K562 (cell line): ENCODE results near the gene ELOVL2. TPM values are rescaled to one million over a fixed set of nuclear protein-coding genes. Genes with fewer than 3 reads are reported as not detected.

Experiments used
- ATAC-seq: fragments of 200-7000 bp; cut with Tn5 transposase; 3 replicates; pipeline ENCODE4 v1.9.1; 2020; ENCODE audit warnings: moderate library complexity
- BruUV-seq: library from RNA; stranded (reverse); fragments of 400-500 nt; replicated peaks from 2 replicates; lab custom pipeline; 2021; lab: Mats Ljungman, UMichigan
- CTCF ChIA-PET: fragments of 300-600 bp; formaldehyde crosslinking; extraction: SDS; loops from one replicate; lab custom pipeline; 2021; ENCODE audit warnings: low intra/inter-chr PET ratio; lab: Yijun Ruan, JAX
- POLR2A ChIA-PET: fragments of 300-600, 350-650 bp; sonication (Branson Sonifier 250); formaldehyde crosslinking; extraction: SDS; loops from one replicate; lab custom pipeline; 2021; ENCODE audit warnings: antibody characterized with exemption, inconsistent platforms; lab: Yijun Ruan, JAX
- DNase-seq, 4 experiments: peaks; one replicate each; pipeline versions ENCODE4 v3.0.0 to v3.0.0-alpha.2; 2011 to 2018; ENCODE audit warnings: low spot score in 3 of 4, mixed read lengths in 3 of 4; ENCODE audit errors: extremely low read depth in 1 of 4
- FAIRE-seq: peaks from 2 replicates; lab custom pipeline; 2011; peaks lifted over from hg19 to GRCh38; lab: Jason Lieb, UNC
- H2AFZ ChIP-seq: 2 replicates; pipeline ENCODE4 v1.6.0; 2011; ENCODE audit warnings: low read depth, low read length, control low read depth, inconsistent platforms
- H3K27ac ChIP-seq: fragments of 200-600 bp; 3 replicates; pipeline ENCODE4 v1.8.0; 2011; ENCODE audit warnings: low read depth, mild to moderate bottlenecking, control low read depth, inconsistent platforms, low read length, moderate library complexity, mixed read lengths; ENCODE audit errors: extremely low read depth
- H3K27me3 ChIP-seq, 2 experiments: fragments of 300-600 bp in 1 of 2; 2 replicates in 1 of 2; 3 replicates in 1 of 2; pipeline versions ENCODE4 v1.6.0 to v1.8.0; 2011; ENCODE audit warnings: inconsistent platforms in 2 of 2, low read length in 2 of 2, mild to moderate bottlenecking in 1 of 2, mixed read lengths in 1 of 2, moderate library complexity in 1 of 2; ENCODE audit not compliant: control insufficient read depth in 2 of 2, insufficient read depth in 2 of 2
- H3K36me3 ChIP-seq: fragments of 300-600 bp; 3 replicates; pipeline ENCODE4 v1.8.0; 2011; ENCODE audit warnings: mild to moderate bottlenecking, low read length, inconsistent platforms; ENCODE audit not compliant: control insufficient read depth, insufficient read depth
- H3K4me1 ChIP-seq, 2 experiments: fragments of 200-600 bp in 1 of 2; replicated peaks in 1 of 2; 2 replicates in 1 of 2; 3 replicates in 1 of 2; pipeline versions ENCODE4 v1.5.1 to v1.8.0; 2011; ENCODE audit warnings: inconsistent platforms in 2 of 2, low read length in 2 of 2, mild to moderate bottlenecking in 1 of 2, mixed read lengths in 1 of 2, moderate library complexity in 1 of 2; ENCODE audit not compliant: control insufficient read depth in 2 of 2, insufficient read depth in 2 of 2
- H3K4me2 ChIP-seq: 2 replicates; pipeline ENCODE4 v1.6.1; 2011; ENCODE audit warnings: low read length, control low read depth, inconsistent platforms, mixed read lengths; ENCODE audit not compliant: insufficient read depth
- H3K4me3 ChIP-seq: fragments of 200-600 bp; sonication (generic), shearing (Covaris generic); 2 replicates; pipeline ENCODE4 v1.5.1; 2016; ENCODE audit warnings: control low read depth, inconsistent platforms
- H3K79me2 ChIP-seq: fragments of 200-600 bp; 3 replicates; pipeline ENCODE4 v1.8.0; 2011; ENCODE audit warnings: low read length, inconsistent platforms; ENCODE audit not compliant: control insufficient read depth, insufficient read depth
- H3K9ac ChIP-seq, 2 experiments: 2 replicates each; pipeline versions ENCODE4 v1.6.0 to v1.6.1; 2011; ENCODE audit warnings: low read depth in 2 of 2, low read length in 2 of 2, control low read depth in 1 of 2, inconsistent platforms in 1 of 2, mild to moderate bottlenecking in 1 of 2, mixed read lengths in 1 of 2; ENCODE audit not compliant: insufficient read depth in 1 of 2
- H3K9me1 ChIP-seq: one replicate; pipeline ENCODE4 v1.6.0; 2011; ENCODE audit warnings: inconsistent platforms, mild to moderate bottlenecking, low read length, moderate library complexity; ENCODE audit not compliant: control insufficient read depth, insufficient read depth
- H3K9me3 ChIP-seq: replicated peaks from 2 replicates; pipeline ENCODE4 v1.5.1; 2011; ENCODE audit warnings: low read depth, low read length, inconsistent platforms; ENCODE audit not compliant: control insufficient read depth, insufficient read depth
- H4K20me1 ChIP-seq: replicated peaks from 2 replicates; pipeline ENCODE4 v1.6.1; 2011; ENCODE audit warnings: low read length, inconsistent platforms, mixed read lengths; ENCODE audit not compliant: control insufficient read depth, insufficient read depth
- ATF3 ChIP-seq, 2 experiments: fragments of 450-650 bp in 1 of 2; sonication (generic) in 1 of 2; formaldehyde crosslinking in 1 of 2; IDR thresholded peaks in 1 of 2; conservative IDR thresholded peaks in 1 of 2; 2 replicates each; pipeline versions ENCODE4 v1.6.1 to v1.8.1; 2016 to 2023; ENCODE audit warnings: mild to moderate bottlenecking in 2 of 2, moderate library complexity in 2 of 2, inconsistent platforms in 1 of 2, missing genetic modification reagents in 1 of 2
- ATF4 ChIP-seq: fragments of 450-650 bp; formaldehyde crosslinking; IDR thresholded peaks from 2 replicates; pipeline ENCODE4 v1.4.0; 2022; ENCODE audit warnings: mild to moderate bottlenecking, moderate library complexity
- CEBPB ChIP-seq: fragments of 450-650 bp; IDR thresholded peaks from 2 replicates; pipeline ENCODE4 v1.6.1; 2016; ENCODE audit warnings: missing genetic modification characterization, missing compliant biosample characterization
- CEBPG ChIP-seq, 3 experiments: fragments of 200-800 bp in 1 of 3; sonication (Bioruptor generic) in 1 of 3; sonication (generic) in 1 of 3; formaldehyde crosslinking in 1 of 3; IDR thresholded peaks in 2 of 3; conservative IDR thresholded peaks in 1 of 3; 2 replicates each; pipeline versions ENCODE4 v1.6.1 to v1.8.0; 2016 to 2022; ENCODE audit warnings: missing compliant biosample characterization in 2 of 3, missing genetic modification characterization in 2 of 3, mild to moderate bottlenecking in 1 of 3, missing genetic modification reagents in 1 of 3
- EP400 ChIP-seq: fragments of 450-650 bp; IDR thresholded peaks from 2 replicates; pipeline ENCODE4 v1.6.1; 2017; ENCODE audit warnings: antibody characterized with exemption, mild to moderate bottlenecking, moderate library complexity
- FOXM1 ChIP-seq, 2 experiments: fragments of 450-650 bp in 1 of 2; sonication (generic) in 1 of 2; formaldehyde crosslinking in 1 of 2; IDR thresholded peaks; 2 replicates each; pipeline versions ENCODE4 v1.6.1 to v1.9.0; 2017 to 2022; ENCODE audit warnings: low read depth in 2 of 2, mild to moderate bottlenecking in 2 of 2, missing genetic modification reagents in 1 of 2, moderate library complexity in 1 of 2
- MCM2 ChIP-seq: fragments of 450-650 bp; IDR thresholded peaks from 2 replicates; pipeline ENCODE4 v1.6.1; 2017; ENCODE audit warnings: low read depth, mild to moderate bottlenecking
- MECOM ChIP-seq: fragments of 250-450 bp; sonication (Bioruptor Pico); IDR thresholded peaks from 2 replicates; pipeline ENCODE4 v1.8.0; 2022; ENCODE audit warnings: inconsistent platforms
- MIER1 ChIP-seq: fragments of 450-650 bp; IDR thresholded peaks from 2 replicates; pipeline ENCODE4 v1.6.1; 2016; ENCODE audit warnings: antibody characterized with exemption, mild to moderate bottlenecking, low read depth
- TCF7L2 ChIP-seq: fragments of 150-350 bp; IDR thresholded peaks from 2 replicates; pipeline ENCODE4 v1.6.1; 2016; ENCODE audit warnings: low read depth, mild to moderate bottlenecking, low read length, moderate library complexity
- ZNF175 ChIP-seq: fragments of 200-800 bp; sonication (Bioruptor generic); IDR thresholded peaks from 2 replicates; pipeline ENCODE4 v1.6.1; 2016; ENCODE audit warnings: low read depth, mild to moderate bottlenecking, missing genetic modification characterization, missing compliant biosample characterization
- ZNF76 ChIP-seq: fragments of 250-450 bp; sonication (Bioruptor Pico); IDR thresholded peaks from 2 replicates; pipeline ENCODE4 v1.4.0; 2020; ENCODE audit warnings: mild to moderate bottlenecking, moderate library complexity, borderline replicate concordance
- ZSCAN32 ChIP-seq: fragments of 450-650 bp; formaldehyde crosslinking; IDR thresholded peaks from 2 replicates; pipeline ENCODE4 v1.4.0; 2020; ENCODE audit warnings: mild to moderate bottlenecking, moderate library complexity
- WGBS: fragments of 100-300 bp; shearing (Covaris generic); methylation state at CpG from one replicate; pipeline ENCODE4 v1.1.6; 2016; ENCODE audit warnings: low coverage, mixed read lengths; ENCODE audit not compliant: insufficient coverage; ENCODE audit errors: missing lambda C conversion rate; 5-methylcytosine and 5-hydroxymethylcytosine counted together
- in situ Hi-C: fragments of 300-500 bp; cut with MboI; formaldehyde crosslinking; loops from 4 replicates; pipeline ENCODE4 v1.15.0; 2018; ENCODE audit warnings: inconsistent platforms, mixed read lengths
- intact Hi-C: fragments of 100-400 bp; cut with micrococcal nuclease; formaldehyde crosslinking; loops from 2 replicates; pipeline ENCODE4 v1.14.2; 2022
- polyA plus RNA-seq, 8 experiments: library from polyadenylated mRNA; depleted of rRNA in 4 of 8; stranded (reverse) in 5 of 8; unstranded in 3 of 8; fragments of >200 nt; fragmentation: Nextera tagmentation in 2 of 8; fragmentation: Illumina TruSeq in 1 of 8; extraction: Ambion mirVana in 2 of 8; extraction: Trizol in 1 of 8; gene quantifications; 2 replicates each; pipeline versions ENCODE4 v1.2.1 to v1.2.3, GENCODE V29; 2011 to 2014; ENCODE audit warnings: inconsistent platforms in 1 of 8, missing spikeins in 1 of 8
- total RNA-seq, 7 experiments: library from RNA; depleted of rRNA in 6 of 7; stranded (reverse); fragments of >200 nt in 6 of 7; fragmentation: Illumina TruSeq in 2 of 7; extraction: Trizol in 2 of 7; gene quantifications; 2 replicates each; pipeline versions ENCODE4 v1.2.1 to v1.2.3, GENCODE V29; 2011 to 2021; ENCODE audit warnings: low replicate concordance in 1 of 7

ELOVL2 gene
- total and polyA plus RNA-seq, 9 of the 15 experiments (the other 6 are each of a cell fraction or from before 2014, with no cell fraction given): 0.05 to 0.96 (median 0.31) TPM

GRCh38 chr6:11021003-11021402 is 23.1 kb downstream of the ELOVL2 start:
- FAIRE-seq (peak; percentile 19), DNase-seq (no peak), ATAC-seq (no peak)
- ChIA-PET POLR2A (interaction anchor here (1.0 to 1.1 kb wide), 2 partner anchors 9 to 17 kb away, joined by 3 read pairs; no protein-coding TSS in a partner anchor), CTCF (interaction anchor here (0.6 kb wide), 1 partner anchor 542 kb away, joined by 3 read pairs; no protein-coding TSS in a partner anchor)
- Histone ChIP-seq H4K20me1 (no peaks in the 10 kb centered on the region), H3K9me1 (no peaks in the 10 kb centered on the region), H3K9ac (no peak overlapping the region), H3K4me3 (no peak overlapping the region), H3K79me2 (no peaks in the 10 kb centered on the region), H3K4me2 (no peak overlapping the region), H3K27ac (no peak overlapping the region), H3K27me3 (peaks cover 16 to 25% of the 10 kb centered on the region in 2 experiments; a peak in 4 of 5 replicates), H3K4me1 (no peaks in the 10 kb centered on the region), H3K9me3 (no peaks in the 10 kb centered on the region), H2AFZ (no peak overlapping the region), H3K36me3 (no peaks in the 10 kb centered on the region)
- WGBS: 8% methylated on average over 2 of the region's 2 CpGs
- no peak for TF ChIP-seq MIER1
- TF ChIP-seq TCF7L2: no peak
- no peak for TF ChIP-seq ZNF76 (CRISPR knock-in tag)
- TF ChIP-seq MCM2: no peak
- no TSS peak for BruUV-seq
- in situ Hi-C loops: no loop called here
- intact Hi-C loops: no loop called here

- CTCF ChIA-PET: no interaction called here
- WGBS: 16% methylated on average over 2 of the region's 2 CpGs
- TF ChIP-seq ATF3 (IDR thresholded peaks at IDR 0.05) (peak; percentile 96), ATF3 (CRISPR knock-in tag; conservative IDR thresholded peaks at IDR 0.05) (no peak), CEBPB (tag) (peak; percentile 92), ATF4 (CRISPR knock-in tag) (0 out of 2 replicates have a peak, but pooled peaks have one; percentile 84), ZNF175 (CRISPR knock-in tag) (0 out of 2 replicates have a peak, but pooled peaks have one; percentile 28), EP400 (0 out of 2 replicates have a peak, but pooled peaks have one; percentile 17), ZSCAN32 (CRISPR knock-in tag) (peak; percentile 85), FOXM1 (IDR thresholded peaks at IDR 0.05; ENCODE audit: low read depth) (no peak), FOXM1 (CRISPR knock-in tag; IDR thresholded peaks at IDR 0.05; ENCODE audit: low read depth) (no peak), MECOM (CRISPR knock-in tag) (no peak), CEBPG (CRISPR knock-in tag; IDR thresholded peaks at IDR 0.05) (peak; percentile 71), CEBPG (tag; conservative IDR thresholded peaks at IDR 0.05 in 1 of 2, IDR thresholded peaks at IDR 0.05 in 1 of 2) (peak; percentile 97 to 98)
Observed at GRCh38 chr6:11018225-11018624, 25.9 kb downstream of the ELOVL2 start.

More at GRCh38 chr6:11018225-11018624, 25.9 kb downstream of the ELOVL2 start:
- Histone ChIP-seq H2AFZ (no peak overlapping the region), H3K36me3 (no peaks in the 10 kb centered on the region), H3K9me1 (no peaks in the 10 kb centered on the region), H3K9ac (no peak overlapping the region), H3K4me3 (no peak overlapping the region), H3K79me2 (no peaks in the 10 kb centered on the region), H3K4me2 (no peak overlapping the region), H3K4me1 (no peaks in the 10 kb centered on the region), H3K9me3 (no peaks in the 10 kb centered on the region), H3K27ac (no peak overlapping the region), H3K27me3 (peaks cover 6 to 22% of the 10 kb centered on the region in 2 experiments; a peak in 4 of 5 replicates), H4K20me1 (no peaks in the 10 kb centered on the region)
- in situ Hi-C loops: no loop called here
- FAIRE-seq (no peak), DNase-seq (no peak), ATAC-seq (no peak)
- no TSS peak for BruUV-seq
- intact Hi-C loops: no loop called here
- POLR2A ChIA-PET: no interaction called here
